ENCODE results near the gene SDK2.

The SDK2 gene

DNA sequence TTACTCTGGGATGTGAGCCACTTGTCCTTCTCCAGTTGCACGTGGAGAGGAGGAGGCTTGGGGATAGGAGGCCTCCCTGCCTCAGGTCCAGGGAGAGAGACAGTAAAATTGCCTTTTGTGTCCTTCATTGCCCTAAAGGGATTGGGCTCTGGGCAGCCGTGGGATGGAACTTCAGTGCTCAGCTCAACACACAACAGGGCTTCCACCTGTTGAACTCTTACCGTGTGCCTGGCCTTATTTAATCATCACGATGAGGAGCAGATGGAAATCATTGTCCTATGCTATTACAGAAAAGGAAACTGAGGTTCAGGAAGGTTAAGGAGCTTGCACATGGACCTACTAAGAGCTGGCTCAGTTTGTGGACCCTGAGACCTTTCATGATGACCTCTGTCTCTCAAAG, 240.0 kb downstream of the SDK2 start:
- Histone ChIP-seq H3K27me3 (ENCODE audit: insufficient read depth, poor library complexity, severe bottlenecking) (no peaks in the 10 kb centered on the region), H3K27ac (replicated peaks) (no peak overlapping the region), H3K4me3 (replicated peaks; ENCODE audit: insufficient read depth, low read length) (no peak overlapping the region)
- TF ChIP-seq SPI1 (IDR thresholded peaks at IDR 0.05; ENCODE audit: borderline replicate concordance, low read depth) = no peak
- TF ChIP-seq, protein P1, sequence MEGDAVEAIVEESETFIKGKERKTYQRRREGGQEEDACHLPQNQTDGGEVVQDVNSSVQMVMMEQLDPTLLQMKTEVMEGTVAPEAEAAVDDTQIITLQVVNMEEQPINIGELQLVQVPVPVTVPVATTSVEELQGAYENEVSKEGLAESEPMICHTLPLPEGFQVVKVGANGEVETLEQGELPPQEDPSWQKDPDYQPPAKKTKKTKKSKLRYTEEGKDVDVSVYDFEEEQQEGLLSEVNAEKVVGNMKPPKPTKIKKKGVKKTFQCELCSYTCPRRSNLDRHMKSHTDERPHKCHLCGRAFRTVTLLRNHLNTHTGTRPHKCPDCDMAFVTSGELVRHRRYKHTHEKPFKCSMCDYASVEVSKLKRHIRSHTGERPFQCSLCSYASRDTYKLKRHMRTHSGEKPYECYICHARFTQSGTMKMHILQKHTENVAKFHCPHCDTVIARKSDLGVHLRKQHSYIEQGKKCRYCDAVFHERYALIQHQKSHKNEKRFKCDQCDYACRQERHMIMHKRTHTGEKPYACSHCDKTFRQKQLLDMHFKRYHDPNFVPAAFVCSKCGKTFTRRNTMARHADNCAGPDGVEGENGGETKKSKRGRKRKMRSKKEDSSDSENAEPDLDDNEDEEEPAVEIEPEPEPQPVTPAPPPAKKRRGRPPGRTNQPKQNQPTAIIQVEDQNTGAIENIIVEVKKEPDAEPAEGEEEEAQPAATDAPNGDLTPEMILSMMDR (IDR thresholded peaks at IDR 0.05; ENCODE audit: insufficient read depth, low read length) = no peak
- TF ChIP-seq, protein P2, sequence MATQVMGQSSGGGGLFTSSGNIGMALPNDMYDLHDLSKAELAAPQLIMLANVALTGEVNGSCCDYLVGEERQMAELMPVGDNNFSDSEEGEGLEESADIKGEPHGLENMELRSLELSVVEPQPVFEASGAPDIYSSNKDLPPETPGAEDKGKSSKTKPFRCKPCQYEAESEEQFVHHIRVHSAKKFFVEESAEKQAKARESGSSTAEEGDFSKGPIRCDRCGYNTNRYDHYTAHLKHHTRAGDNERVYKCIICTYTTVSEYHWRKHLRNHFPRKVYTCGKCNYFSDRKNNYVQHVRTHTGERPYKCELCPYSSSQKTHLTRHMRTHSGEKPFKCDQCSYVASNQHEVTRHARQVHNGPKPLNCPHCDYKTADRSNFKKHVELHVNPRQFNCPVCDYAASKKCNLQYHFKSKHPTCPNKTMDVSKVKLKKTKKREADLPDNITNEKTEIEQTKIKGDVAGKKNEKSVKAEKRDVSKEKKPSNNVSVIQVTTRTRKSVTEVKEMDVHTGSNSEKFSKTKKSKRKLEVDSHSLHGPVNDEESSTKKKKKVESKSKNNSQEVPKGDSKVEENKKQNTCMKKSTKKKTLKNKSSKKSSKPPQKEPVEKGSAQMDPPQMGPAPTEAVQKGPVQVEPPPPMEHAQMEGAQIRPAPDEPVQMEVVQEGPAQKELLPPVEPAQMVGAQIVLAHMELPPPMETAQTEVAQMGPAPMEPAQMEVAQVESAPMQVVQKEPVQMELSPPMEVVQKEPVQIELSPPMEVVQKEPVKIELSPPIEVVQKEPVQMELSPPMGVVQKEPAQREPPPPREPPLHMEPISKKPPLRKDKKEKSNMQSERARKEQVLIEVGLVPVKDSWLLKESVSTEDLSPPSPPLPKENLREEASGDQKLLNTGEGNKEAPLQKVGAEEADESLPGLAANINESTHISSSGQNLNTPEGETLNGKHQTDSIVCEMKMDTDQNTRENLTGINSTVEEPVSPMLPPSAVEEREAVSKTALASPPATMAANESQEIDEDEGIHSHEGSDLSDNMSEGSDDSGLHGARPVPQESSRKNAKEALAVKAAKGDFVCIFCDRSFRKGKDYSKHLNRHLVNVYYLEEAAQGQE (IDR thresholded peaks at IDR 0.05; ENCODE audit: insufficient replicate concordance, low read depth) = no peak
- TF ChIP-seq GABPA (IDR thresholded peaks at IDR 0.05; ENCODE audit: low read depth) = no peak
- no peak for TF ChIP-seq POLR2AphosphoS5 (IDR thresholded peaks at IDR 0.05; ENCODE audit: low read depth)
- DNase-seq (ENCODE audit: low read depth in 1 of 2, low spot score in 1 of 2) = no peak

DNA sequence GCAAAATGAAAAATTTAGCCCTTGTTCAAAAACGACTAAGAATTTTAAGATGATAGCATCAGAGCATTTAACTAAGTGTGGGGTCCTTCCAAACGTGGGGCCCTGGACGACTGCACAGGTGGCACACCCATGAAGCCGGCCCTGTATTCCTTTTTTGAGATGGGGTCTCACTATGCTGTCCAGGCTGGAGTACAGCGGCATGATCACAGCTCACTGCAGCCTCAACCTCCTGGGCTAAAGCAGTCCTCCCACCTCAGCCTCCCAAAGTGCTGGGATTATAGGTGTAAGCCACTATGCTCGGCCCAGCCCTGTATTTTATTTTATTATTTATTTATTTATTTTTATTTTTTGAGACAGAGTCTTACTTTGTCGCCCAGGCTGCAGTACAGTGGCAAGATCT, 241.8 kb downstream of the SDK2 start:
- DNase-seq (ENCODE audit: low read depth in 1 of 2, low spot score in 1 of 2) = no peak
- no peak overlapping the region for H3K4me3 ChIP-seq (replicated peaks; ENCODE audit: insufficient read depth, low read length)
- no peaks in the 10 kb centered on the region for H3K27me3 ChIP-seq (ENCODE audit: insufficient read depth, poor library complexity, severe bottlenecking)
- TF ChIP-seq, protein P1 (IDR thresholded peaks at IDR 0.05; ENCODE audit: insufficient read depth, low read length) = no peak
- H3K27ac ChIP-seq (replicated peaks) = no peak overlapping the region

DNA sequence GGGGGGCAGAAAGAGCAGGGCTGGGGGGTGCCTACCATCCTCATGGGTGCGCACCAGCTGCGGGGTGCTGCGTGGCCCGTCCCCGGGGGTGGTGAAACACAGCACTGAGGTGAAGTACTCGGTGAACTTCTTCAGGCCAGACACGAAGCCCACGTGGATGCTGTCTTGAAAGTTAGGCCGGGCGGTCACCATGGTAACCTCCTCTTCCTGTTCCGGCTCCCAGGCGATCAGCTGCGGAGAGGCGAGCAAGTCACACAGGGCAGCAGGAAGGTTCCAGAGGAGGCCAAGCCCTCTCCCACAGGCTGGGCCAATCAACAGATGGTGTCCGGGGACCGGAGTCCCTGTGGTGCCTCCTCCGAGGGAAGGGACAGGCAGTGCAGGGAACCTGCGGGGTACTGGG, 242.3 kb downstream of the SDK2 start:
- peak in 1 of 2 experiments; percentile 58 for DNase-seq (ENCODE audit: low read depth in 1 of 2, low spot score in 1 of 2)
- no peak for TF ChIP-seq POLR2AphosphoS5 (IDR thresholded peaks at IDR 0.05; ENCODE audit: low read depth)
- no peak for TF ChIP-seq SPI1 (IDR thresholded peaks at IDR 0.05; ENCODE audit: borderline replicate concordance, low read depth)
- TF ChIP-seq, protein P2 (IDR thresholded peaks at IDR 0.05; ENCODE audit: insufficient replicate concordance, low read depth) = no peak
- no peak for TF ChIP-seq GABPA (IDR thresholded peaks at IDR 0.05; ENCODE audit: low read depth)
- TF ChIP-seq, protein P1 (IDR thresholded peaks at IDR 0.05; ENCODE audit: insufficient read depth, low read length) = no peak
- Histone ChIP-seq H3K27ac (replicated peaks) (no peak overlapping the region), H3K4me3 (replicated peaks; ENCODE audit: insufficient read depth, low read length) (no peak overlapping the region), H3K27me3 (ENCODE audit: insufficient read depth, poor library complexity, severe bottlenecking) (no peaks in the 10 kb centered on the region)

DNA sequence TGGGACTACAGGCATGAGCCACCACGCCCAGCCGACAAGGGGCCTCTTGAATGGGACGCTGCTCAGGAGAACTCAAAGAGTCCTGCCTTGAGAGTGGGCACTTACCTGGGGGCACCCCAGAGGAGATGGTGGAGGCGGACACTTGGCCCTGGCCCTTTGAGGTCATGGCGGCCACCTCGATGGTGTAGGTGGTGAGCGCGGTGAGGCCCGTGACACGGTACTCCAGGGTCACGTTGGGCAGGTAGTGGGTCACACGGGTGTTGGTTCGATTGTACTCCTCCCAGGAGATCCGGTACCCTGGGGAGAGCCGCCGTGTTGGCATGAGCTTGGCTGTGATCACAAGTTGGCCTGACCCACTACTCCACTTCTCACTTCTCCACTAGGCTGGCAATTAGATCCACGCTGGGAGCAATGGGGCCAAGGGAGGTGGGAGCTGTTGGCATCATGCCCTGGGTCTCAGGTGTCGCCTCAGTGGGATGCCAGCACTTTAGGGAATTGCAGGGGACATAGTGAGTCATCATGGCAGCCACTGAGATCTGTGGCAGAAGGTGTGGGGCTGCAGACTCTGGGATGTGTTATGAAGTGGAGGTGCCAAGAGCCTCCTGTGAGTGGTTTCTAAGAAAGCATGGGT, 243.2 kb downstream of the SDK2 start:
- Histone ChIP-seq H3K4me3 (replicated peaks; ENCODE audit: insufficient read depth, low read length) (no peak overlapping the region), H3K27me3 (ENCODE audit: insufficient read depth, poor library complexity, severe bottlenecking) (no peaks in the 10 kb centered on the region), H3K27ac (replicated peaks) (no peak overlapping the region)
- TF ChIP-seq GABPA (IDR thresholded peaks at IDR 0.05; ENCODE audit: low read depth) = no peak
- TF ChIP-seq, protein P1 (IDR thresholded peaks at IDR 0.05; ENCODE audit: insufficient read depth, low read length) = no peak
- TF ChIP-seq, protein P2 (IDR thresholded peaks at IDR 0.05; ENCODE audit: insufficient replicate concordance, low read depth) = no peak
- TF ChIP-seq POLR2AphosphoS5 (IDR thresholded peaks at IDR 0.05; ENCODE audit: low read depth) = no peak
- no peak for TF ChIP-seq SPI1 (IDR thresholded peaks at IDR 0.05; ENCODE audit: borderline replicate concordance, low read depth)
- no peak for DNase-seq (ENCODE audit: low read depth in 1 of 2, low spot score in 1 of 2)
